GM12801 (cell line): Measurements from ENCODE around the gene CPNE1.

Experiments
- TF ChIP-seq, protein P1 (sequence below): IDR thresholded peaks from one replicate; pipeline ENCODE4 v1.5.1; 2011; ENCODE audit warnings: control low read depth; ENCODE audit not compliant: insufficient read length; ENCODE audit errors: extremely low read depth

Gene CPNE1

DNA sequence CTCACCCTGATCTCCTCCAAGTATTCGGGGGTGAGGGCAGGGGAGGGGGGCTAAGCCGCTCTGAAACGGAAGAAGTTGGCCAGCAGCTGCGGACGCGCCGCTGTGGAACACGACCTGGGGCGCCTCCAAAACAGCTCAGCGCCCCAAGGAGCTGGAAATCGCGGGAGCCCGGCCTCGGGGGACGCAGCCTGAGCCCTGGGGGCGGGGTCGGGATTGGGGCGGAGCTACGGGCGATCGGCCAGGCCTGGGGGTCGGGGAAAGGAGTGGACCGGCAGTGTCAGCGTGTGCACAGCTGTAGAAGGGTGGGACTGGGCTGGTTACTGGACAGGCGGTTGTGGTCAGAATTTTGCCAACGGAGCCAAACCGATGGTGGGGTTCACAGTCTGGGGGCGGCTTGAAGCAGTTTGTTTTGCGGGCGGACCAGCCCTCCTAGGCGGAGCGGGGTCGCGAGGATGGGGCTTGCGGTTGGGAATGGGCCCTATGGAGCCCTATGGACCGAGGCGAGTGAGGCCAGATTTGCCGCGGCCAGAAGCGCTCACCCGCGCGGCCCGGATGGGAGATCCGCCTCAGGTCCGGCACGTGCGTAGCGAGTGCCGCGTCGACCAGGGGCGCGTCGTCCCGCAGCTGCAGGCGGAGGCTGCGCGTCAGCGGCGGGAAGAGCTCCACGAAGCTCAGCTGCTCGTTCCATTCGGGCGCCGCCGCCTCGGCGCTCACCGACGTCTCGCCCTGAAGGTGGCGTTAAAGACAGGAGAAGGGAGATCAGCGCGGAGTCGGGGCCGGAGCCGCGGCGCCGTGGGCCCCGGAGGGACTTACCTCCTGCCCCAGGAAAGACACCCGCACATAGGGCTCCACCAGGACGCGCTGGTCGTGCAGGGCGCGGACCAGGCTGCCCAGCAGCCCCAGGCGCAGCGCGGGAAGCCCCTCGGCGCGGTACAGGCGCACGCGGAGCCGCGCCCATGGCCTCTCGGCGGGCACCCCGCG, 63.4 kb downstream of the CPNE1 start:
- TF ChIP-seq, protein P1, sequence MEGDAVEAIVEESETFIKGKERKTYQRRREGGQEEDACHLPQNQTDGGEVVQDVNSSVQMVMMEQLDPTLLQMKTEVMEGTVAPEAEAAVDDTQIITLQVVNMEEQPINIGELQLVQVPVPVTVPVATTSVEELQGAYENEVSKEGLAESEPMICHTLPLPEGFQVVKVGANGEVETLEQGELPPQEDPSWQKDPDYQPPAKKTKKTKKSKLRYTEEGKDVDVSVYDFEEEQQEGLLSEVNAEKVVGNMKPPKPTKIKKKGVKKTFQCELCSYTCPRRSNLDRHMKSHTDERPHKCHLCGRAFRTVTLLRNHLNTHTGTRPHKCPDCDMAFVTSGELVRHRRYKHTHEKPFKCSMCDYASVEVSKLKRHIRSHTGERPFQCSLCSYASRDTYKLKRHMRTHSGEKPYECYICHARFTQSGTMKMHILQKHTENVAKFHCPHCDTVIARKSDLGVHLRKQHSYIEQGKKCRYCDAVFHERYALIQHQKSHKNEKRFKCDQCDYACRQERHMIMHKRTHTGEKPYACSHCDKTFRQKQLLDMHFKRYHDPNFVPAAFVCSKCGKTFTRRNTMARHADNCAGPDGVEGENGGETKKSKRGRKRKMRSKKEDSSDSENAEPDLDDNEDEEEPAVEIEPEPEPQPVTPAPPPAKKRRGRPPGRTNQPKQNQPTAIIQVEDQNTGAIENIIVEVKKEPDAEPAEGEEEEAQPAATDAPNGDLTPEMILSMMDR: no peak

DNA sequence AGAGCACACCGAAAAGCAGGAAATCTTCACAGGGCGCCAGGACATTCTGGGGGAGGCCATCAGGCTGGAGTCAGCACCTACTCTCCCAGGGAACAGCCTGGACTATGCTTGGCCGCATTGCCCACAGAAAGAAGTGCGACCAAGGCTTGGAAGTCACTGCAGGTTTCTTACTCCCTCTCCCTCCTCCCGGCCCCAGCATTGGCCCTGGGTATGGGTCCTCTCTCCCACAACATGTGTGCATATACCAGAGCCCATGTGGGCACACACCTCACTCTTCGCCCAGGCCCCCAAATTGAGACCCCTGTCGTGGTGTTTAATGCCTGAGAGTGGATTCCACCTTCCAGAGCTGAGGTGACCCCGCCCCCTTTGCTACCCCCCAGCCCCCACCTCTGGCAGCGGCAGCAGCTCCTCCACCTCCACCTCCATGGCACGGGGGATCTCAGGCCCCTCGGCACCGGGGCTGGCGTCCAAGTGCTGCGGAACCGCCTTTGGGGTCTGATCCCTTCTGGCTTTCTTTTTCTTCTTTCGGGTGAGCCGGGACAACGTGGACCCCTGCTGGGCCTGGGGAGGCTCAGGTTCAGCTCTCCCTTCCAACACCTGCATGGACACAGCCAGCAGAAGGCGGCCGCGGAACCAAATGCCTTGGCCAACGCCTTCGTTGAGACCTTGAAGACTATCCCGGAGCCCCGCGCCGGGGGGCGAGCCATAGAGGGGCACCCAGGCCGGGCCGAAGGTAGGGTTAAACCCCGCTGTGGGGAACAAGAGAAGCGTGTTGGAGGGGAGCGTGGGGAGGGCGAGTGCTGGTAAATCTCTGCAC, 64.3 kb downstream of the CPNE1 start:
- TF ChIP-seq, protein P1: no peak

DNA sequence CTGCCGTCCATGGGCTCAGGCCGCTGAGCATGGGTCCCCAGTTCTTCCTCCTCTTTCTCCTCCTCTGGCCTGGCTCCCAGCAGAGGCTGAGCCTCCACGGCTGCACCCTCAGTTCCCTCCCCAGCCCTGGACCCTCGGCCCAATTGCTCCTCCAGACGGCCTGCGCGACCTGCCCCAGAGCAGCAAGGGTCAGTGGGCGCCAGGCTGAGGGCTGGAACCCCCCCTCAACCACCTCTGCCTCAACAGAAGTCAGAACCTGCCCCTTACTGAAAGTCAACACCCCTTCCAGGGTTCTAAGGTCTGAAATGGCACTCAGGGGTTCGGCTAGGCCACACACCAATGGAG, 65.0 kb downstream of the CPNE1 start:
- TF ChIP-seq, protein P1: no peak

DNA sequence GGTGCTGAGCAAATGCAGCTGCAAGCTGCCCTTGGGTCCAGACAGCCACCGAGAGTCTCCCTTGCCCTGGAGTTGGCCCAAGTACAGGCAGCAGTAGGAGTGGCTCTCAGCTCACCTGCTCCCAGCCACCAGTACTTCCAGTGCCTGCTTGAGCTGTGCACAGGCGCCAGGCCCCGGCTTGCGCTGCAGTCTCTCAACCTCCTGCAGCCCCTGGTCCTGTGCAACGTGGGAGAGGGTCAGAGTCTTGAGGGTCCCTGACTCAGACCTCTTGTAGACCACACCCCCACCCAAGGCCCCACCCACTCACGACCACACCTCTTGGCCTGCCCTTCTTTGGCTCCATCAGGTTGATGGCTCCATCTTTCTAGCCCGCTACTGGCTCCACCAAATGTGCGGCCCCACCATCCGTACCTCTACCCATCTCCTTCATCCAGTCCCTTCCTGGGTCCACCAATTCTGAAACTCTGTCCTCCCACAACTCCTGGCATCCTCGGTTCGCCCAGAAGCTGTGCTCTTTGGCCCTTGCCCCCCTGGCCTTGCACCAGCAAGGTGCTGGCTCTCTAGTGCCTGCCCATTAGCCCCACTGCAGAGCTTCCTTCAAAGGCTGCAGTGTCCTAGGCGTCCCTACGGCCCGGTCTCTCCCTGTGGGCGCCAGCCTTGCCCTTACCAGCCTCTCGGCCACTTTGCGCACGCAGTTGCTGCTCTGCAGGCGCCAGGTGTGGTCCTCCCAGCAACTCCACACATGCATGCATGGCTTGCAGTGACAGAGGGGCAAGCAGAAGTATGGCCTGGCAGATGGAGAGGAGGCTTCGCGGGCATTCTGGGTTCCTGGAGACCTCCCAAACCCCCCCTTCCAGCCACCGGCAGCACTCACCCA, 65.6 kb downstream of the CPNE1 start:
- TF ChIP-seq, protein P1: no peak

DNA sequence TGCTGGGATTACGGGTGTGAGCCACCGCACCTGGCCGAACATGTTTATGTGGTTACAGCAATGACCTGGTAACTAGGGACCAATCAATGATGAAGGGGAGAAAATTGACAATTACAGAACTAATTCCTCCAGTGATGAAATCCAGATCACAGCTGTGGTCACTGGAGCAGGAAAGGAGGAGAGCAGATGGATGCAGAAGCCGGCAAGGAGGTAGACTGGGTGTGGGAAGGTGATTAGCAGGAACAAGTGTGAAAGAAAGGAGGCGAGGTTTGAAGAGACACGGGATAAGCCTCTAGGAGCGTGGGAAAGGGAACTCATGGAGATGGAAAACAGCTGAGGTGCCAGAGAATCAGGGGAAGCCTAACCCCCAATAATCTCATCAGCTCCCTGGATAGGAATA, 66.2 kb downstream of the CPNE1 start:
- TF ChIP-seq, protein P1: no peak

DNA sequence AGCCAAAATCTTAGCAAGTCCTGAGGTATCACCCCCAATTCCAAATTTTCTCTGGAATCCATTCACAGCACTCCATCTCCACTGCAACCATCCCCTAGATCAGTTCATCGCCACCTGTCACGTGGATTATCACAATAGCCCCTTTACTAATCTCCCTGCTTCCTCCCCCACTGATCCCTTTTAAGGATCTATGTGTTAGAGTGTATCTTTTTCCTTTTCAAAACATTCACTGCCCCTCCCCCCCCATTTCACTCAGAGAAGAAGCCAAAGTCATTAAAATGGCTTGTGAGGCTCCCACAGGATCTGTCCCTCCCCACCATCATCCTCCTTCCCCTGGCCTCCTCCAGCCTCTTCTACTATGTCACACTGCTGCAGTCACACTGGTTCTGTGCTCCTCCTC, 67.5 kb downstream of the CPNE1 start:
- TF ChIP-seq, protein P1: no peak
